ENCODE measurements around the gene FARP2. TPM values are rescaled to one million over a fixed set of nuclear protein-coding genes. Genes with fewer than 3 reads are reported as not detected.

The FARP2 gene
- total and polyA plus RNA-seq, 10 of the 15 experiments (the other 5 are each of a cell fraction or from before 2014, with no cell fraction given), result 5.5 to 67.5 (median 36.8) TPM

DNA sequence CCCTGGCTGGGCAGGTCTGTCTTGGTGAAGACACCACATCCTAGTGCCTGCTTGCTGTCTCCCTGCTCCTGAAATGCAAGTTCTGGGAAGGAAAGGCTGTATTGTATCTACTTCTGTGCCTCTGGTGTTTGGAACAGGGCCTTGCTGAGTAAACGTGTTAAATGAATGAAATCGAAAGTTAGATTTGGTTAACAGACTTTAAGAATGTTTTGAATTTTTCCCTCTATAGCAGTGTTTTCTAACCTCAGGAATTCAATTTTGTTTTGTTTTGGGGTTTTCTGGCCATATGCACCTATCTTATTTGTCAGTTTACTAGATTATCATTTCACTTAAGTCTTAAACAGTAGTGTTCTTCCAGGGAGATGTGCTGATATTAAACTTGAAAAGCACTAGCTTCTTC lies 20.7 kb downstream of the FARP2 start (continued):
- 0 out of 2 replicates have a peak, but pooled peaks have one; percentile 42 for TF ChIP-seq CBX5 (IDR thresholded peaks at IDR 0.05; ENCODE audit: low read depth)
- 0 out of 4 replicates have a peak, but pooled peaks of 1 of the 2 experiments have one; percentile 8 for TF ChIP-seq IKZF2 (IDR thresholded peaks at IDR 0.05)
- no peak for TF ChIP-seq FOS (IDR thresholded peaks at IDR 0.05; ENCODE audit: borderline replicate concordance, extremely low read depth, insufficient read length)
- TF ChIP-seq, protein P1, sequence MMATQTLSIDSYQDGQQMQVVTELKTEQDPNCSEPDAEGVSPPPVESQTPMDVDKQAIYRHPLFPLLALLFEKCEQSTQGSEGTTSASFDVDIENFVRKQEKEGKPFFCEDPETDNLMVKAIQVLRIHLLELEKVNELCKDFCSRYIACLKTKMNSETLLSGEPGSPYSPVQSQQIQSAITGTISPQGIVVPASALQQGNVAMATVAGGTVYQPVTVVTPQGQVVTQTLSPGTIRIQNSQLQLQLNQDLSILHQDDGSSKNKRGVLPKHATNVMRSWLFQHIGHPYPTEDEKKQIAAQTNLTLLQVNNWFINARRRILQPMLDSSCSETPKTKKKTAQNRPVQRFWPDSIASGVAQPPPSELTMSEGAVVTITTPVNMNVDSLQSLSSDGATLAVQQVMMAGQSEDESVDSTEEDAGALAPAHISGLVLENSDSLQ (IDR thresholded peaks at IDR 0.05), result no peak

DNA sequence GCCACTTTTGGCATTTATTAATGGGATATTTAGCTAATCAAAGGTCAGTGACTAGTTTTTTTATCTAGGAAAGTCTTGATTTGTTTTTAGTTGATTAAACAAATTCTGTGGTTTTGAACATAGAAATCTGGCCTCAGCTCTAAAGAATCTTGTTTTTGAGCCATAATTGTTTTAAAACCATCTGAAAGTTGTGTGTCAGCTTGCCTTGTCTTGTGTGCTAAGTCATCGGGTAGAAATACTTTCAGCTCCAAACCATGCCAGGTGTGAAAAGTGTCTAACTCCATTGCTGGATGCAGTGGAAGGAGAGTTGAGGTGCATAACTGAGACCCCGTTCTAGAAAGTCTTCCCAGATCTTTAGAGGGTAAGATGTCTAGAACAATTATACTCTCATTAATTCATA lies 22.7 kb downstream of the FARP2 start:
- WGBS (ENCODE audit: insufficient coverage, insufficient replicate concordance, low lambda C conversion rate, missing lambda C conversion rate), result 65% methylated on average over 2 of the region's 2 CpGs
- DNase-seq (ENCODE audit: low read depth, low spot score) (no peak), FAIRE-seq (no peak), ATAC-seq (no peak)
- ChIA-PET RAD21 (ENCODE audit: unreplicated experiment) (interaction anchor here (0.6 to 4.2 kb wide), 6 partner anchors 10 to 55 kb away, joined by 3 to 16 read pairs (median 3); no protein-coding TSS in a partner anchor), SMC1A (ENCODE audit: uncharacterized antibody, unreplicated experiment) (interaction anchor here (2.4 to 10.6 kb wide), 3 partner anchors 8 to 15 kb away, joined by 7 to 239 read pairs (median 27); no protein-coding TSS in a partner anchor), POLR2A (interaction anchor here (1.1 kb wide), 1 partner anchor 59 kb away, joined by 3 read pairs; no protein-coding TSS in a partner anchor), CTCF (interaction anchor here (1.0 to 1.5 kb wide), 4 partner anchors 12 to 28 kb away, joined by 3 to 5 read pairs (median 4); no protein-coding TSS in a partner anchor)
- no peak overlapping the region for H2AFZ ChIP-seq (ENCODE audit: control insufficient read depth, low read depth, low read length)
- H3K4me3 ChIP-seq, result no peak overlapping the region
- H3K27ac ChIP-seq (ENCODE audit: control insufficient read depth, insufficient read depth), result no peak overlapping the region
- no peaks in the 10 kb centered on the region; the same call in 2 of the 3 replicates for H3K9me3 ChIP-seq (replicated peaks; ENCODE audit: control insufficient read depth, insufficient read depth, low read length)
- peaks cover 28% of the 10 kb centered on the region for H3K79me2 ChIP-seq (ENCODE audit: control insufficient read depth, insufficient read depth, low read length)
- peaks cover 30% of the 10 kb centered on the region for H3K4me1 ChIP-seq (ENCODE audit: control insufficient read depth, insufficient read depth, low read length)
- H3K9ac ChIP-seq (ENCODE audit: control insufficient read depth, insufficient read depth, low read length), result no peak overlapping the region
- TF ChIP-seq KLF5 (IDR thresholded peaks at IDR 0.05; ENCODE audit: partially characterized antibody) (no peak), ZNF24 (IDR thresholded peaks at IDR 0.05) (no peak), JUNB (IDR thresholded peaks at IDR 0.05) (no peak), NFYA (IDR thresholded peaks at IDR 0.05; ENCODE audit: borderline replicate concordance, low read depth, low read length) (no peak), MXI1 (IDR thresholded peaks at IDR 0.05; ENCODE audit: low read depth, low read length) (no peak)
- TF ChIP-seq, protein P2, sequence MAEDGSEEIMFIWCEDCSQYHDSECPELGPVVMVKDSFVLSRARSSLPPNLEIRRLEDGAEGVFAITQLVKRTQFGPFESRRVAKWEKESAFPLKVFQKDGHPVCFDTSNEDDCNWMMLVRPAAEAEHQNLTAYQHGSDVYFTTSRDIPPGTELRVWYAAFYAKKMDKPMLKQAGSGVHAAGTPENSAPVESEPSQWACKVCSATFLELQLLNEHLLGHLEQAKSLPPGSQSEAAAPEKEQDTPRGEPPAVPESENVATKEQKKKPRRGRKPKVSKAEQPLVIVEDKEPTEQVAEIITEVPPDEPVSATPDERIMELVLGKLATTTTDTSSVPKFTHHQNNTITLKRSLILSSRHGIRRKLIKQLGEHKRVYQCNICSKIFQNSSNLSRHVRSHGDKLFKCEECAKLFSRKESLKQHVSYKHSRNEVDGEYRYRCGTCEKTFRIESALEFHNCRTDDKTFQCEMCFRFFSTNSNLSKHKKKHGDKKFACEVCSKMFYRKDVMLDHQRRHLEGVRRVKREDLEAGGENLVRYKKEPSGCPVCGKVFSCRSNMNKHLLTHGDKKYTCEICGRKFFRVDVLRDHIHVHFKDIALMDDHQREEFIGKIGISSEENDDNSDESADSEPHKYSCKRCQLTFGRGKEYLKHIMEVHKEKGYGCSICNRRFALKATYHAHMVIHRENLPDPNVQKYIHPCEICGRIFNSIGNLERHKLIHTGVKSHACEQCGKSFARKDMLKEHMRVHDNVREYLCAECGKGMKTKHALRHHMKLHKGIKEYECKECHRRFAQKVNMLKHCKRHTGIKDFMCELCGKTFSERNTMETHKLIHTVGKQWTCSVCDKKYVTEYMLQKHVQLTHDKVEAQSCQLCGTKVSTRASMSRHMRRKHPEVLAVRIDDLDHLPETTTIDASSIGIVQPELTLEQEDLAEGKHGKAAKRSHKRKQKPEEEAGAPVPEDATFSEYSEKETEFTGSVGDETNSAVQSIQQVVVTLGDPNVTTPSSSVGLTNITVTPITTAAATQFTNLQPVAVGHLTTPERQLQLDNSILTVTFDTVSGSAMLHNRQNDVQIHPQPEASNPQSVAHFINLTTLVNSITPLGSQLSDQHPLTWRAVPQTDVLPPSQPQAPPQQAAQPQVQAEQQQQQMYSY (CRISPR knock-in tag; IDR thresholded peaks at IDR 0.05), result no peak
- TF ChIP-seq, protein P3, sequence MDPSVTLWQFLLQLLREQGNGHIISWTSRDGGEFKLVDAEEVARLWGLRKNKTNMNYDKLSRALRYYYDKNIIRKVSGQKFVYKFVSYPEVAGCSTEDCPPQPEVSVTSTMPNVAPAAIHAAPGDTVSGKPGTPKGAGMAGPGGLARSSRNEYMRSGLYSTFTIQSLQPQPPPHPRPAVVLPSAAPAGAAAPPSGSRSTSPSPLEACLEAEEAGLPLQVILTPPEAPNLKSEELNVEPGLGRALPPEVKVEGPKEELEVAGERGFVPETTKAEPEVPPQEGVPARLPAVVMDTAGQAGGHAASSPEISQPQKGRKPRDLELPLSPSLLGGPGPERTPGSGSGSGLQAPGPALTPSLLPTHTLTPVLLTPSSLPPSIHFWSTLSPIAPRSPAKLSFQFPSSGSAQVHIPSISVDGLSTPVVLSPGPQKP (IDR thresholded peaks at IDR 0.05; ENCODE audit: low read depth, low read length), result no peak
- no peak overlapping the region for H3K4me2 ChIP-seq (ENCODE audit: control insufficient read depth, insufficient read depth)
- H4K20me1 ChIP-seq (ENCODE audit: control insufficient read depth, insufficient read depth), result no peaks in the 10 kb centered on the region
- peaks cover 5 to 14% of the 10 kb centered on the region in 2 experiments; a peak in 3 of 4 replicates for H3K36me3 ChIP-seq (ENCODE audit: control insufficient read depth in 2 of 2, insufficient read depth in 2 of 2, low read length in 1 of 2)
- intact Hi-C loops (cut with micrococcal nuclease; ENCODE audit: unreplicated experiment), result no loop called here
- BruUV-seq (replicated peaks), result no TSS peak
- in situ Hi-C loops (cut with MboI), result no loop called here
- no peaks in the 10 kb centered on the region for H3K27me3 ChIP-seq (replicated peaks in 1 of 2; ENCODE audit: control insufficient read depth in 2 of 2, insufficient read depth in 2 of 2, low read length in 1 of 2)

All from GM12878 (cell line).